SK-N-SH treated with all-trans-retinoic acid at 6 μM for 48 hours (cell line): ENCODE results near the gene FANCC.

Source experiments
- ARNTL ChIP-seq: fragments of 450-650 bp; formaldehyde crosslinking; IDR thresholded peaks from 2 replicates; pipeline ENCODE4 v1.5.0; 2020; ENCODE audit warnings: low read depth, mild to moderate bottlenecking, moderate library complexity, borderline replicate concordance
- CSRNP3 ChIP-seq: fragments of 250-450 bp; sonication (Bioruptor Pico); IDR thresholded peaks from 2 replicates; pipeline ENCODE4 v1.5.1; 2021; ENCODE audit warnings: mild to moderate bottlenecking, moderate library complexity
- ESRRG ChIP-seq: fragments of 250-450 bp; sonication (Bioruptor Pico); IDR thresholded peaks from 2 replicates; pipeline ENCODE4 v1.6.1; 2021; ENCODE audit warnings: mild to moderate bottlenecking
- OSR1 ChIP-seq: fragments of 250-450 bp; sonication (Bioruptor Pico); IDR thresholded peaks from 2 replicates; pipeline ENCODE4 v1.8.0; 2022; ENCODE audit warnings: moderate library complexity, mild to moderate bottlenecking, inconsistent platforms
- RARB ChIP-seq: fragments of 250-450 bp; sonication (Bioruptor Pico); IDR thresholded peaks from 2 replicates; pipeline ENCODE4 v1.8.0; 2021; ENCODE audit warnings: mild to moderate bottlenecking, moderate library complexity
- TCF4 ChIP-seq: fragments of 250-450 bp; sonication (Bioruptor Pico); IDR thresholded peaks from 2 replicates; pipeline ENCODE4 v1.8.0; 2021; ENCODE audit warnings: mild to moderate bottlenecking, moderate library complexity, borderline replicate concordance
- TOX ChIP-seq: fragments of 250-450 bp; sonication (Bioruptor Pico); IDR thresholded peaks from 2 replicates; pipeline ENCODE4 v1.8.0; 2021; ENCODE audit warnings: mild to moderate bottlenecking, moderate library complexity, borderline replicate concordance
- ZFP3 ChIP-seq: fragments of 250-450 bp; sonication (Bioruptor Pico); IDR thresholded peaks from 2 replicates; pipeline ENCODE4 v1.5.0; 2020; ENCODE audit warnings: mild to moderate bottlenecking, moderate library complexity
- ZFP30 ChIP-seq: fragments of 450-650 bp; formaldehyde crosslinking; IDR thresholded peaks from 2 replicates; pipeline ENCODE4 v1.5.0; 2022; ENCODE audit warnings: mild to moderate bottlenecking, moderate library complexity
- TF ChIP-seq, protein P1 (sequence below): fragments of 250-450 bp; sonication (Bioruptor Pico); IDR thresholded peaks from 2 replicates; pipeline ENCODE4 v1.8.0; 2020; ENCODE audit warnings: mild to moderate bottlenecking, moderate library complexity, borderline replicate concordance

DNA sequence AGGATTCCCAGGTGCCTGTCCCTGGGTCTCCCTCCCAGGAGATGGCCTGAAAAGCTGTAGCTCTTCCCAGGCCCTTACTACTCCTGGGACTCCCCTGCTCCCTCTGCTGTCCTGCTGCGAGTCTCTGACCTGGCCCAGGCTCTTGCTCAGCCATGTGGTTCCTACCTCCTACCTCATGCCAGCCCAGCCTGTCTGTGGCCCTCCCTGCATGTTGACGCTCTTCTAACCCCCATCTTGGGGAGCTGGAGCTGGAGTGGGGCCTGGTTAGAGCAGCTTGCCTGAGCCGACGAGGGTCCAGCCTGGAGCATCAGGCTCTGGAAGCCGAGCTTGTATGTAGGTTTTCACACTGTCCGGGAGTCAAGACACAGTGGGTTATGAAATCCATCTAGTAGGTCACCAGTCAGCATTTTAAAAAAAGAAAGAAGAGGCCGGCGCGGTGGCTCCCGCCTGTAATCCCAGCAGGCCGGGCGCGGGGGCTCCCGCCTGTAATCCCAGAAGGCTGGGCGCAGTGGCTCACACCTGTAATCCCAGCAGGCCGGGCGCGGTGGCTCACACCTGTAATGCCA, 244.4 kb downstream of the FANCC start:
- TF ChIP-seq ESRRG (CRISPR knock-in tag) (no peak), OSR1 (CRISPR knock-in tag) (no peak), RARB (CRISPR knock-in tag) (no peak), ARNTL (no peak), TOX (no peak), ZFP30 (CRISPR knock-in tag) (no peak), CSRNP3 (no peak), ZFP3 (CRISPR knock-in tag) (no peak), TCF4 (CRISPR knock-in tag) (no peak)
- TF ChIP-seq, protein P1, sequence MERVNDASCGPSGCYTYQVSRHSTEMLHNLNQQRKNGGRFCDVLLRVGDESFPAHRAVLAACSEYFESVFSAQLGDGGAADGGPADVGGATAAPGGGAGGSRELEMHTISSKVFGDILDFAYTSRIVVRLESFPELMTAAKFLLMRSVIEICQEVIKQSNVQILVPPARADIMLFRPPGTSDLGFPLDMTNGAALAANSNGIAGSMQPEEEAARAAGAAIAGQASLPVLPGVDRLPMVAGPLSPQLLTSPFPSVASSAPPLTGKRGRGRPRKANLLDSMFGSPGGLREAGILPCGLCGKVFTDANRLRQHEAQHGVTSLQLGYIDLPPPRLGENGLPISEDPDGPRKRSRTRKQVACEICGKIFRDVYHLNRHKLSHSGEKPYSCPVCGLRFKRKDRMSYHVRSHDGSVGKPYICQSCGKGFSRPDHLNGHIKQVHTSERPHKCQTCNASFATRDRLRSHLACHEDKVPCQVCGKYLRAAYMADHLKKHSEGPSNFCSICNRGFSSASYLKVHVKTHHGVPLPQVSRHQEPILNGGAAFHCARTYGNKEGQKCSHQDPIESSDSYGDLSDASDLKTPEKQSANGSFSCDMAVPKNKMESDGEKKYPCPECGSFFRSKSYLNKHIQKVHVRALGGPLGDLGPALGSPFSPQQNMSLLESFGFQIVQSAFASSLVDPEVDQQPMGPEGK (CRISPR knock-in tag) = no peak
